RKO (cell line): ENCODE results near the gene SH2B3.

Experiments used
- DNase-seq: peaks from one replicate; pipeline ENCODE4 v3.0.0-alpha.2; 2016; ENCODE audit warnings: low spot score

The SH2B3 gene

DNA sequence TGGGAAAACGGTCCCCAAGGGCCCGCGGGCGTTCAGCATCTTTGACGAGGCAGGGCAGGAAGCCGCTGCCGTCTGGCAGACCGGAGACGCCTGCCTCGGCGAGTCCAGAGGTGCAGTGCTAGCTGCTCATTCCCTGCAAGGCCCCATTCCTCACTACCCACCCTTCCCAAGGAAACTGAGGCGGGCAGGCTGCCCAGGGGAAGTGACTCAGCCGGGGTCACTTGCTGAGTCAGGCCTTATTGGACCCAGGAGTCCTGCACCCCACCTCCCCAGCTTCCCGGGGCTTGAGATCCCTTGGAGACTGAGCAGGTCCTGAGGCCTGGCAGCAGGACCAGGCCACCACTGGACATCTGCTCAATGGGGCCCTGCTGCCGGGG is 3.7 kb downstream of the SH2B3 start:
- DNase-seq, result peak; percentile 81

DNA sequence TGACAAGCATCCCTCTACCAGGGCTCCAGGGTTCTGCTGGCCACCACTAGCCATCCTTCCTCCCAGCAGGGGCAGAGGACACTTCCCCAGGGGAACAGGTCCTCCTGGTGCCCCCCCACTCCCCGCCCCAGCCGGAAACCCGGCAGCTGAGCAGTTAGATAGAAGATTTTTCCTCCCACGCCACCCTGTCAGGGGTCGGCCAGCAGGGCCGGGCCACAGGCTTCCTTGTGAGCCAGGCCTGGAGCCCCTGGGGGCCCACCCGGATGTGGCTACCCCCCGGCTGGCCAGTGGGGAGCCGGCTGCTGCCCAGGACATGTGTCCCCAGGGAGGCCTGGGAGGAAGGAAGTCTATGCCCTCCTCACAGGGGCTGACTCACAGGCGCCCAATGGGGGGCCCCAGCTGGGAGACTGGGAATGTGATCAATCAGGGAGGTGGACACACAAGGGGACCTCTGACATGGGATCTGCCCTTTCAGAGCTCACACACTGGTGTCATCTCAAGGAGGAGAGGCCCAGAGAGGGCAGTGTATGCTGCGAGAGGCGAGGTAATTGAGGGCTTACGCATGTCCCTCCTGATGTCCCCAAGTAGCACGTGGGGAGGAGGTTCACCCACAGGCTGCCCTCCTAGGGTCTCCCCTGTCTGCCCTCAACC is 4.2 kb downstream of the SH2B3 start:
- DNase-seq, result peak; percentile 92

DNA sequence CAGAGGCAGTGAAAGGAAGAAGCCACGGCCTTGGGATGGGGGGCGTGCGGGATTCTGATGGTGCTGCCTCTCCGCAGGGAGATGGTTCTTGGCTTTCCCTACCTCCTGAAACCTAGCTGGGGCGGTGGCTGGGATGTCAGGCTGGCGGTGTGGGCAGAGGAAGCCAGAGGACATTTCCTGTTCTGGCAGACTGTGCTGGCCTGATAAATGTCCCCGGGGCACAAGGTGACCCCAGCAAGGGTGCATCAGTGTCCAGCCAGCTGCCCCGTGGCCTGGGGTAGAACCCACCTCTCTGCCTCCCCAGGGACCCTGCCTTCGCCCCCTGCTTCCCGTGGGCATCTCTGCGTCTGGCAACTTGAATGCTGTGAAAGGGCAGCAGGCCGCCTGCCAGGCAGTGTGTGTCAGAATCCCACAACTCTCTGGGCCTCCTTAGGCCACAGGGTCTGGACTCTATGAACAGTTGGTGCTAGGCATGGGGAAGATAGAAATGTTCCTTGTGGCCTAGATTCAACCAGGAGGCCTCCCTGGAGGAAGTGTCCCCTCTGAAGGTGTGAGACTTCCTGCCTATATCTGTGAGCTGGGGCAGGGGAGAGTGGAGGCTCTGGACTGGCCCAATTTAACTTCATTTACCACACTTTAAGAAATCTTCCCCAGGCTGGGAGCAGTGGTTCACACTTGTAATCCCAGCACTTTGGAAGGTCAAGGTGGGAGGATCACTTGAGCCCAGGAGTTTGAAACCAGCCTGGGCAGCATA is 4.9 kb downstream of the SH2B3 start:
- DNase-seq, result no peak

DNA sequence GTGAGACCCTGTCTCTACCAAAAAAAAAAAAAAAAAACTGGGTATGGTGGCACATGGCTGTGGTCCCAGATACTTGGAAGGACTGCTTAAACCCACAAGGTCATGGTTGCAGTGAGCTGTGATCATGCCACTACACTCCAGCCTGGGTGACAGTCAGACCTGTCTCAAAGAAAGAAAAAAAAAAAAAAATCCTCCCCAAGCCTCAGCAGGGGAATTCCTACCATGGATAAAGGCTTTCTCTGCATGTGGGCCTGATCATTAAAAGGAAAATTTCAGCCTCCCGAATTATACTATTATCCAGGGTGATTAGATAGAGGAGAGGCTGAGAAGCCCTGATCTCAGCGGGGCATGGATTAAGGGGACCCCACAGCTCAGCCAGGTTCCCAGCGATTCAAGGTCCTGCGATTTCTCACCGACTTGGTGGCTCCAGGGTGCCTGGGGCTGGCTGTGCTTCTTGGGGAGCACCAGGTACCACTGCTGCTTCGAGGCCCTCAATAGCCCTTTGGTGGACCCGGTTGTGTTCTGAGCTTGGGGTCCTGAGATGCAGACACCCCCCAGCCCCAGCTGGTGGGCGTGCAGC is 5.6 kb downstream of the SH2B3 start:
- DNase-seq, result no peak

DNA sequence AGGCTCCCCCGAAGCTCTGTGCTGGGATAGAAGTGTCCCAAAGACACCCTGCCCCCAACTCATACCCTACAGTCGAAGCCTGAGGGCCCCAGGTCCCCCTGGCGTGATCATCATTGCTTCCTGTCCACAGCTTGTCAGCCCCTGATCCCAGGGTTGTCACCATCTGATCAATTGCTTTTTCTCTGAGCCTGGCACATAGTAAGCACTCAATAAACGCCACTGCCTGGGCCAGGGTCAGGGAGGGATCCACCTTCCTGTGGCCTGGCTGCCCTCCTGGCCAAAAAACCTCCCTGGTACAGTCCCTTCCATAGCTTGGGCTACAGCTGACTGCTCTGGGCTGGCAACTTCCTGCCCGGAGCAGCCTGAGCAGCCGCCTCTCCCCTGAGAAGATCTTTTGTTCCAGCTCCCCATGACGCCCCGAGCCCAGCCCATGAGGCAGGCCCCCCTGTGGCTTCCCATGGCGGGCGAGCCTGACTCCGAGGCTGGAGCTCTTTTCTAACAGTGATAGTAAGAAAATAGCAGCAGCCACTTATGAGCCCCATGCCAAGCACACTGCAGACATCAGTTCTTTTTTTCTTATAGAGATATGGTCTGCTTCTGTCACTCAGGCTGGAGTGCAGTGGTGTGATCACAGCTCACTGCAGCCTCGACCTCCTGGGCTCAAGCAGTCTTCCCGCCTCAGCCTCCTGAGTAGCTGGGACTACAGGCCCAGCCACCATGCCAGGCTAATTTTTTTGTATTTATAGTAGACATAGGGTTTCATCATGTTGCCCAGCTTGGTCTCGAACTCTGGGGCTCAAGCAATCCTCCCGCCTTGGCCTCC is 6.5 kb downstream of the SH2B3 start:
- no peak for DNase-seq

DNA sequence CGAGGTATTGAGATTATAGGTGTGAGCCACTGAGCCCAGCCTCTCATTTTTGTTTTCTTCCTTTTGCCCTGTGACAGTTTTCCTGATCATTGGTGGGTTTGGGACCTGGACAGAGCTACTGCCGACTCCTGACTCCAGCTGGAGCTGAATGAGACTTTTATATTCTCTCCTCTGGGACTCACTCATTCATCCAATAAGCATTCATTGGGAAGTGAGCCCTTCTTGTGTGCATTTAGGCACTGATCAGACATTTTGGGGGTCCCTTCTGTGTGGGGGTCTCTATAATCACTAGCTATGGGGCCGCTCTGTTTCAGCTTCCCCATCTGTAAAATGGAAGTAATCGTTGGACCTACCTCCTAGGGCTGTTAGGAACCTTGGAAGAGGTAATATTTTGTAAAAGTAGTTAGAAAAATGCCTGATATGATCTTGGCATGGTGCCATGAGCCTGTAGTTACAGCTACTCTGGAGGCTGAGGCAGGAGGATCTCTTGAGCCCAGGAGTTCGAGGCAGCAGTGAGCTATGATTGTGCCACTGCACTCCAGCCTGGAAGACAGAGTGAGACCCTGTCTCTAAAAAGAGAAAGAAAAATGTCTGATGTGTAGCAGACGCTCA is 7.2 kb downstream of the SH2B3 start:
- DNase-seq, result no peak

DNA sequence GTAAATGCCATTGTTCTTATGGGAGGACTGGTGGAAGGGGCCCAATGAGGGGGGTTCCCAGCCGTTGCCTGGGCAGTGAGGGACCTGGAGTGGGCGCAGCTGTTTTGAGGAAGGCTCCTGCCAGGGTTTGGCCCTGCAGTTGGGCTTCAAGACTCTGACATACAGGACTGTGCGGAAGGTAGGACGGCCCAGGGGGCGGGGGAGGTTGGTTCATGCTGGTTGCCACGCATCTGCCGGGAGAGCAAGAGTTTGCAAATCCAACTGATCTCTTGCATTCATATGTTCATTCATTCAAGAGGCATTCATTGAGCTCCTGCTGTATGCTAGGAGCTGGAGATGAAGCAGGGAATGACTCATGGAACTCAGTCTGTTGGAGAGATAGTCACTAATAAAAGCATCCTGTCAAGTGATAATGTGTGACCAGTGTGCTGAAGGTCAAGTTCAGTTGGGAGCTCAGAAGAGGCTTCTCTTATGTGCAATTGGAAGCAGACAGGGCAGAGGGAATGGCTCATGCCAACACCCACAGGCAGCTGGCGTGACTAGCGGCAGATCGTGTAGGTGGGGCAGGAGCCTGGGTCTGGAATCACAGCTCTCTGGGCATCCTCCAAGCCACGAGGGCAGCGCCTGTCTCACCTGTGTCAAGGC is 7.8 kb downstream of the SH2B3 start:
- DNase-seq, result peak; percentile 88

DNA sequence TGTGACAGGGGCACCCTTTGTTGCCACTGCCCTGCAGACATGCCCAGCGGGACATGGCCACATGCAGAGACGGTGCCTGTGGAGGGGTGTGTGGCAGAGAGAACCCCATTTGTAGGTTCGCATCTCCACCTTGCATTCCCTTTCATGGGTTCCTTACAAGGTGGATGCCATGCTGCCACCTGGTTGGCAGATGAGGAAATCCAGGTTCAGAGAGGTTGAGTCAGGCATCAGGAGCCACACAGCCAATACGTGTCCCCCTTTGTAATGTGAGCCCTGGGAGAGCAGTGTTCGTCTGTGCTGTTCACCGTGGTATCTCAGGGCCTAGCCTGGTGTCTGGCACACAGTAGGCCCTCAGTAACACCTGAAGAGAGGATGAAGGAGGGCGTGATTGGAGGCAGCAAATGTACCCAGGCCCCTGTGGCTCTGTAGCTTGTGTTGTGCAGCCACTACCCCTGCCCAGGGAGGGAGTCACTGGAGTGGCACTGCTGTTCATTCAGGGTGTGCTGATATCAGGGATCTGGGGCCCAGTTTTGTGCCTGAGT is 9.1 kb downstream of the SH2B3 start:
- no peak for DNase-seq

DNA sequence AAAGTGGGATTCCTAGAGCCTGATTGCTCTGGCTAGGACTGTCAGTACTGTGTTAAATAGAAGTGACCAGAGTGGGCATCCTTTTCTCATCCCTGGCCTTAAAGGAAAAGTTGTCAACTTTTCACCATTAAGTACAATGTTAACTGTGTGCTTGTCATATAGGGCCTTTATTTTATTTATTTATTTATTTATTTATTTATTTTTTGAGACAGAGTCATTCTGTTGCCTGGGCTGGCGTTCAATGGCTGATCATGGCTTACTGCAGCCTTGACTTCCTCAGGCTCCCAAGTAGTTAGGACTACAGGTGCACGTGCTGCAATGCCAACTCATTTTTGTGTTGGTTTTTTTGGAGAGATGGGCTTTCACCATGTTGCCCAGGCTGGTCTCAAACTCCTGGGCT is 11.6 kb downstream of the SH2B3 start:
- no peak for DNase-seq

DNA sequence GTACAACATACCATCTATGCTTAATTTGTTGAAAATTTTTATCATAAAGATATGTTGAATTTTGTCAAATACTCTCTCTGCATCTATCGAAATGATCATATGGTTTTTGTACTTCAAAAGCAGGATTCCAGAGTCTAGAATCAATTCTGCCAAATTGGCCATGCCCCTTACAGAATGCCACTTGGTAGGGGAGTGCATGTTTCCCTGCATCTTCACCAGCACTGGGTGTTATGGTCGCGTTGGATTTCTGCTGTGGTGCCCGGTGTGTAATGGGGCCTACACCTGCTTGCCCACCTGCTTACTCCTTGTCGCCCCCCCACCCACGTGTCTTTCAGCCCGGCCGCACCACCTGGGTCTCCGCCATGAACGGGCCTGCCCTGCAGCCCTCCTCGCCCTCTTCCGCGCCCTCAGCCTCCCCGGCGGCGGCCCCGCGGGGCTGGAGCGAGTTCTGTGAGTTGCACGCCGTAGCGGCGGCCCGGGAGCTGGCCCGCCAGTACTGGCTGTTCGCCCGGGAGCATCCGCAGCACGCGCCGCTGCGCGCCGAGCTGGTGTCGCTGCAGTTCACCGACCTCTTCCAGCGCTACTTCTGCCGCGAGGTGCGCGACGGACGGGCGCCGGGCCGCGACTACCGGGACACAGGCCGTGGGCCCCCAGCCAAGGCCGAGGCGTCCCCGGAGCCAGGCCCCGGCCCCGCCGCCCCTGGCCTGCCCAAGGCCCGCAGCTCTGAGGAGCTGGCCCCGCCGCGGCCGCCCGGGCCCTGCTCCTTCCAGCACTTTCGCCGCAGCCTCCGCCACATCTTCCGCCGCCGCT is 12.3 kb downstream of the SH2B3 start:
- no peak for DNase-seq

DNA sequence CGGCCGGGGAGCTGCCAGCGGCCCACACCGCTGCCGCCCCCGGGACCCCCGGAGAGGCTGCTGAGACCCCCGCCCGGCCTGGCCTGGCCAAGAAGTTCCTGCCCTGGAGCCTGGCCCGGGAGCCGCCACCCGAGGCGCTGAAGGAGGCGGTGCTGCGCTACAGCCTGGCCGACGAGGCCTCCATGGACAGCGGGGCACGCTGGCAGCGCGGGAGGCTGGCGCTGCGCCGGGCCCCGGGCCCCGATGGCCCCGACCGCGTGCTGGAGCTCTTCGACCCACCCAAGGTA is 12.8 kb downstream of the SH2B3 start:
- DNase-seq, result no peak

DNA sequence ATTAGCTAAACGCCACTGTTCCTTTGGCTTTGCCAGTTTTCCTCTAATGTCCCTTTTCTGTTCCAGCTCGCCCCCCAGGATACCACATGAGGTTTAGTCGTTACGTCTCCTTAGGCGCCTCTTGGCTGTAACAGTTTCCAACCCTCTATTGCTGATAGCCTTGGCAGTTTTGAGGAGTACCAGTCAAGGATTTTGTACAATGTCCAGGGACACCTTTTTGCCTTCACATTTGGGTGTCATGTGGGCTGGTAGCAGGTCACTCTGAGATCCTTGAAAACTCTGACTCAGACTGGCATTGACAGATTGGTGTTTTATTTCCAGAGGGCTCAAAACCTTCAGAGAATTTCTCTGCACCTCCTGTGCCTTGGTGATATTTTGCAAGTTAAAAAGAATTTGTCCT is 14.1 kb downstream of the SH2B3 start:
- DNase-seq, result no peak

DNA sequence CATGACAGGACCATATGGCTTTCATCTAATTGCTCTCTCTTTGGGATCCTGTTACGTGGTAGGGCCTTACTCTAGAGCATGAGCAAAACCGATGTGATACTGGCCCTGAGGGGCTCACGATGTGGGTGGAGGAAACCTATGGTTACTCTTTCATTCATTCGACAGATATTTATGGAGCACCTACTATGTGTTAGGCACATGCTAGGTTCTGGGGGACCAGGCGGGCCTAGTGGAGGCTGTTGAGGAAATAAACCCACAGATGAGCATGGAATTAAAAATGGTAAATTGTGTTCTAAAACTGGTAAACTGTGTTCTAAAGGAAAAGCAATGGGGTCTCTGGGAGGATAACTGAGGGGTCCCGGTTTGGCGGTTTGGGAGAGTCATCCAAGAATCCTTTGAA is 14.8 kb downstream of the SH2B3 start:
- DNase-seq, result no peak

DNA sequence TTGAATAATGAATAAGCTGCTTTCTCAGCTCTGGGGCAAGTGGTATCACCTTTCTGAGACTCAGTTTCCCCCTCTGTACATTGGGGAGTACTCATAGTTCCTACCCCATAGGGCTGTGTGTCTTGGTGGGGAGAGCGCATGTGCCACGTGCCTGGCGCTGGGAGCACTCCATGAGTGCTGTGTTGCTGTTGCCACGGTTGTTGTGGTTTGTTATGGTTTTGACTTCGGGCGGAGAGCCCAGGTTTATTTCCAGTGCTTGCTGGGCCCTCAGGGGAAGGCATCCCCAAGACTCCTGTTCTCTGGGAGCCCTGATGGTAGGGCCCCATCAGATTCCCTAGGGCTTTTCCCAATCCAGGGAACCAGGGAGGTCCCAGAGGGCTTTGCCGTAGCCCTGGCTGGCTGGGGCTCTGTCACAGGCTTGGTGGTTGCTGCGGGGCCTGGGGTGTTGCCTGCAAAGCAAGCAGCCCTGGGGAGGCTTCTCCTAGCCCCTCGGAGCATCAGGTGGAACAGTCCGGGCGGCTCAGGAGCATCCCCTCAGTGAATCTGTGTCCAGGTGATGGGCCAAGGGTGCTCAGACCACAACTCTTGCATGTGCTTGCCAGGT is 18.6 kb downstream of the SH2B3 start:
- DNase-seq, result no peak

DNA sequence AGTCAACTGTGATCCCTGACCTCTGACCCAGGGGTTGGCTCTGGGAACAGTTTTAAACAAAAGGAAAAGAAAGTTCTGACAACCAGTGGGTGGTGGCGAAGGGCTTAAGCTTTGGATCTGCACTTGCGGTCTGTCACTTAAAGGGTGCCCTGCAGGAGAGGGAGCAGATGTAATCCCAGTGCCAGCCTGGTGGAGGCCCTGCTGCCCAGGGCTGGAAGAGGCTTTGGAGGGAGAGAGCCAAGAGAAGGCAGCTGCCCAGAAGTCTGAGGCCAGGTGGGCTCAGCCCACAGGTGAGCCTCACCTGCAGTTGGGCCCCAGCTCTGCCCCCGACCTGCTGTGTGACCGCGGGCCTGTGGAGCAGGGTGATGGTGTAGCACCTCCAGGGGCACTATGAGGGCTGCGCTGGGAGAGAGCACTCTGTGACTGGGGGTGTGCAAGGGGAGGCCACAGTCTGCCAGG is 19.1 kb downstream of the SH2B3 start:
- DNase-seq, result no peak

DNA sequence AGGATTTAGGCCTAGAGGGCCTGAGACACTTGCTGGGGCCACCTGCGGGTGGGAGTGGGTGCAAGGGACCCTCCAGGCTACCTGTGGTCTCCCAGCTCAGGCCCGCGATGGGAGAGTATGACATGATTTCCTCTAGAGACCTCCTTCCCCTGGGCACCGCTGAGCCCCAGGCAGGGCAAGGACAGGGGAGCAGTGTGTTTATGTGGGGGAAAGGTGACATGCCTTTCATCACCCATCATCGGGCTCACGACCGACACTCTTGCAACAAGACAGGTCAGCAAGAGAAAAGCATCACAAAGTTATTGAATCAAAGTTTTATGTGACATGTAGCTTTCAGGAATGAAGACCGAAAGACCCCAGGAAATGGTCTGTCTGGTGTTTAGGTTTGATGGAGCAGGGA is 19.9 kb downstream of the SH2B3 start:
- DNase-seq, result no peak

DNA sequence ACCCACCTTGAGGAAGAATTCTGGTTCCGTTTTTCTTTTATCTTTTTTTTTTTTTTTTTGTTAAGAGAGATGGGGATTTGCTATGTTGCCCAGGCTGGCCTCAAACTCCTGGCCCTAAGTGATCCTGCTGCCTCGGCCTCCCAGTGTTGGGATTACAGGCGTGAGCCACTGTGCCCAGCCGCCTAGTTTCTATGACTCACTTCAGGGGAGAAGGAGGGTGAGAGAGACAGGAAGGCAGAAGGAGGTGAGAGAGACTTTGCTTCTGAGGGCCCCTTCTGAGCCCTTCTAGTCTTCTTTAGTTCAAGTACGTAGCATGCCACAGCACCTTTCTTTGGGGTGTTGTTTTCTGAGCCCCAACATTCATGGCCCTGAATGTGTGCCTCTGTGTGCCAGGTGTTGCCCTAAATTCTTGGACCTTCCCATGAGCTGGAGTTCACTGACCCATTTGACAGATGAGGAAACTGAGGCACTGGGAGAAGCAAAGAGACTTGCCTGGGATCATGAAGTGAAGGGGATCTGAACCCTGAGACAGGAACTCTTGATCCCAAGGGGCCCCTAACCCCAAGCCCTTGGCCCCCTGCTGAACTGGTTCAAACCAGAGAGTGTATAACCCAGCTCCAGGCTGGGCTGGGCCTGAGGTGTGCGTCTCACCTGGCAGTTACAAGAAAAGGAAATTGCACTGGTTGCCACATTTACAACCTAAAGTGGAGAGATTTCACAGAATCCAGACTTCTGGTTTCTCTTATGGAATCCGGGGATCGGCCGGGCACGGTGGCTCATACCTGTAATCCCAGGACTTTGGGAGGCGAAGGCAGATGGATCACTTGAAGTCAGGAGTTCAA is 20.8 kb downstream of the SH2B3 start:
- DNase-seq, result peak; percentile 69

DNA sequence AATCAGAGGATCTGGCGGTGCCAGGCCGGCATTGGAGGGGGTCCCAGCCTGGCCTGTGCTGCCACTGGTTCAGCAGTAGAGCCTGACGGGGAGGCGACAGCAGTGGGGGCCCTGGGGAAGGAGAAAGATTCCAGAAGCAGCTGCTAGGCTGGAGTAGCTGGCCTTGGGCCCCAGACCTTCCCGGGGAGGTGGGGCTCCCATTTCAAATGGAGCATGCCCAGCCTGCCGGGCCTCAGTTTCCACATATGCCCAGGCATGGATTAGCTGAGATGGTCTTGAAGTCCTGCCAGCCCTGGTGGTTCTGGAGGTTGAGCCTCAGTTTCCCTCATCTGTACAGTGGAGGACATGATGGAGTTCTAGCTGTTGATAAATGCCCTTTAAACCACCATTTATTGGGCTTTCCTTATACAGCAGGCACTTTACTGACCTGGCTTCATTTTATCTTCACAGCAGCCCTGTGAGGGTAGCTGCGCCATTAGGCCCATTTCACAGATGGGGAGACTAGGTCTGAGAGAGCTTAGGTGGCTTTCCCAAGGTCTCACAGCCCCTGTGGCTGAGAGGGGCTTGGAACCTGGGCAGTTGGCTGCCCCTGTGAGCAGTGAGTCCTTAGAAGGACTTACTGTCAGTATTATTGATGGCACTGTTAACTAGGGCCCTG is 21.8 kb downstream of the SH2B3 start:
- DNase-seq, result no peak
